Central memory CD8-positive, alpha-beta T cell (primary cell): Measurements from ENCODE around the gene COL18A1.

Experiments
- ATAC-seq: fragments of 150-1000 bp; cut with Tn5 transposase; replicated peaks from 2 replicates; pipeline ENCODE4 v1.10.0; 2022; ENCODE audit warnings: mild to moderate bottlenecking, moderate FRiP score, moderate number of reproducible peaks; ENCODE audit not compliant: poor library complexity, severe bottlenecking; ENCODE audit errors: extremely low read depth
- DNase-seq, 2 donors: peaks; one replicate each; pipeline ENCODE4 v3.0.0; 2021; ENCODE audit warnings: low spot score in 2 of 2
- H3K27ac Mint-ChIP-seq: one replicate; pipeline ENCODE4 v1.8.0; 2022; ENCODE audit warnings: low read depth, mild to moderate bottlenecking, moderate library complexity, mixed read lengths
- H3K27me3 Mint-ChIP-seq: one replicate; pipeline ENCODE4 v1.8.0; 2022; ENCODE audit warnings: mixed read lengths
- H3K36me3 Mint-ChIP-seq: one replicate; pipeline ENCODE4 v1.8.0; 2022; ENCODE audit warnings: mild to moderate bottlenecking, moderate library complexity, mixed read lengths; ENCODE audit not compliant: insufficient read depth
- H3K4me1 Mint-ChIP-seq: one replicate; pipeline ENCODE4 v1.8.0; 2022; ENCODE audit warnings: mixed read lengths
- H3K4me3 Mint-ChIP-seq: one replicate; pipeline ENCODE4 v1.8.0; 2022; ENCODE audit warnings: mild to moderate bottlenecking, moderate library complexity, mixed read lengths
- H3K9me3 Mint-ChIP-seq: one replicate; pipeline ENCODE4 v1.8.0; 2022; ENCODE audit warnings: mixed read lengths

The COL18A1 gene

DNA sequence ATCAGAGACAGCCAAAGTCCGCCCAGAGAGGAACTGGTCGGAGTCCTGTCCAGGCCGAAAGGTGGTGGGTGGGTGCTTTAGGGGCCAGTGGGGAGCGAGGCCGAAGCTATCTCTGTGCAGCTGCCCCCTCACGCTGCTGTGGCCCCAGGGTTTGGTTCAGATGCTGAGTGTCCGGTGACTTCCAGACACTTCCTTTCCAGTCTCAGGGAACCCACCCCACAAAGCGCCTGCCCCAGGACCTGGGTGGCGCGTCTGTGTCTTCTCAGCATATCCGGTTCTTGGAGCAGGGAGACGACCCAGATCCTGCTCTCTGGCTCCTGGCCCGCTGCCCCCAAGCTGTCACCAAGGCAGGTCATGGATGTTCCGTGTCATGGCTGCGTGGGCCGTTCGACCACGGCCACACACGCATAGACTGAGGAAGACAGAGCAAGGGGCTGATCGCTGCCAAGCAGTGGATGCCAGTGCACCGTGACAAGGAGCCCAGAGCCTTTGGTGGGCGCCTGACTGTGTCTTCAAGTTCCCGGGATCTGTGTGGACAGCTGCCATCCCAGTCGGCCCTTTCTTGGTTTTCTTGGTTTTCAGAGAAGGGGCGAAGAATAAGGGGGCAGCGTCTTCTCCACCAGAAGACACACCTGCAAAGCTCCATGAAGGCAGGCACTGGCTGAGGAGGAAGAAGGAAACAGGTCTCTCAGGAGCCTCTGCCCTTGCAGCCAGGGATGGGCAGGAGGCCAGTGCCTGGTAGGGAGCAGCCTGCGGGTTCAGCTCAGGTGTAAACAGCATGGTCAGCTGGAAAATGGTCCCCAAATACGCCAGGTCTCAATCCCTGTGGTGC is 22.9 kb upstream of the COL18A1 start:
- no peak overlapping the region for H3K4me3 Mint-ChIP-seq
- peaks cover 59% of the 10 kb centered on the region for H3K27me3 Mint-ChIP-seq
- DNase-seq (no peak), ATAC-seq (no peak)
- no peaks in the 10 kb centered on the region for H3K9me3 Mint-ChIP-seq
- no peak overlapping the region for H3K27ac Mint-ChIP-seq
- no peaks in the 10 kb centered on the region for H3K4me1 Mint-ChIP-seq
- no peaks in the 10 kb centered on the region for H3K36me3 Mint-ChIP-seq

DNA sequence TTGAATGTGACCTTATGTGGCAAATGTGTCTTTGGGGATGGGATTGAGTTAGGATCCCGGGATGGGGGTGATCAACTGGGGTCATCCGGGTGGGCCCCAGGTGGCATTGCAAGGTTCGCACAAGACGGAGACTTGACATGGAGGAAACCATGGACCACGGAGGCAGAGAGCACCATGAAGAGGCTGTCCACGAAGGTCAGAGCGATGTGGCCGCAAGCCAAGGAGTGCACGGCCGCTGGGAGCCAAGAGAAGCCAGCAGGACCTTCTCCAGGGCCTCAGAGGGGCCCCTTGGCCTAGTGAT is 22.3 kb upstream of the COL18A1 start:
- DNase-seq (no peak), ATAC-seq (no peak)
- Mint-ChIP-seq H3K27me3 (peaks cover 60% of the 10 kb centered on the region), H3K36me3 (no peaks in the 10 kb centered on the region), H3K9me3 (no peaks in the 10 kb centered on the region), H3K4me1 (no peaks in the 10 kb centered on the region), H3K27ac (no peak overlapping the region), H3K4me3 (no peak overlapping the region)

DNA sequence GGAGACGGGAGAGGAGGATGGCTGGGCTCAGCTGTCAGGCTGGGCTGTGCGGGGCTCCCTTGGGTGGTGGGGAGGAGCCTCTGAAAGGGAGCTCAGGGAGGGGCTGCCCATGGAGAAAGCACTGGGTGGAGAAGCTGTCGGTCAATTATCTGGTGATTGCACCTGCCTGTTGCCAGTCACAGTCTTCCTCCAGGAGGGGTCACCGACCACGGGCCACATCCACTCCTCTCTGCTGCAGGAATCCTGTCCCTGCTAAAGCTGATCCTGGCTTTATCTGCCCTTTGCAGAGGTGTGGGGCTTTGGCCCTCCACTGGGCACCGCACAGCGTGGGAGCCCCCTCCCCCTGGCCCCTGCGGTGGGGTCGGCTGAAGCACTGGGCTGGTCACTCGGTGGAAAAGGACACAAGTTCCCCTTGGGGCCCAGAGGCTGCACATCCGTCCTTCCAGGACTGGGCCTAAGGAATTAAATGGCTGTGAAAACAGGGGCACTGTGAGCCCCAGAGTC is 21.8 kb upstream of the COL18A1 start:
- no peak for DNase-seq

GRCh38 chr21:45383615-45384201 is 21.3 kb upstream of the COL18A1 start:
- no peaks in the 10 kb centered on the region for H3K9me3 Mint-ChIP-seq
- H3K4me1 Mint-ChIP-seq, result no peaks in the 10 kb centered on the region
- DNase-seq, result no peak
- H3K4me3 Mint-ChIP-seq, result no peak overlapping the region
- ATAC-seq, result no peak
- H3K27me3 Mint-ChIP-seq, result peaks cover 60% of the 10 kb centered on the region
- H3K36me3 Mint-ChIP-seq, result no peaks in the 10 kb centered on the region
- H3K27ac Mint-ChIP-seq, result no peak overlapping the region

More for the DNA sequence above, 21.8 kb upstream of the COL18A1 start:
- H3K4me3 Mint-ChIP-seq, result no peak overlapping the region
- peaks cover 60% of the 10 kb centered on the region for H3K27me3 Mint-ChIP-seq
- ATAC-seq, result no peak
- H3K36me3 Mint-ChIP-seq, result no peaks in the 10 kb centered on the region
- H3K4me1 Mint-ChIP-seq, result no peaks in the 10 kb centered on the region
- no peak overlapping the region for H3K27ac Mint-ChIP-seq
- no peaks in the 10 kb centered on the region for H3K9me3 Mint-ChIP-seq

GRCh38 chr21:45384656-45385548 is 20.1 kb upstream of the COL18A1 start:
- H3K27ac Mint-ChIP-seq, result no peak overlapping the region
- no peak overlapping the region for H3K4me3 Mint-ChIP-seq
- no peak for DNase-seq
- H3K27me3 Mint-ChIP-seq, result peaks cover 55% of the 10 kb centered on the region
- no peaks in the 10 kb centered on the region for H3K9me3 Mint-ChIP-seq
- H3K4me1 Mint-ChIP-seq, result no peaks in the 10 kb centered on the region
- no peak for ATAC-seq
- no peaks in the 10 kb centered on the region for H3K36me3 Mint-ChIP-seq

DNA sequence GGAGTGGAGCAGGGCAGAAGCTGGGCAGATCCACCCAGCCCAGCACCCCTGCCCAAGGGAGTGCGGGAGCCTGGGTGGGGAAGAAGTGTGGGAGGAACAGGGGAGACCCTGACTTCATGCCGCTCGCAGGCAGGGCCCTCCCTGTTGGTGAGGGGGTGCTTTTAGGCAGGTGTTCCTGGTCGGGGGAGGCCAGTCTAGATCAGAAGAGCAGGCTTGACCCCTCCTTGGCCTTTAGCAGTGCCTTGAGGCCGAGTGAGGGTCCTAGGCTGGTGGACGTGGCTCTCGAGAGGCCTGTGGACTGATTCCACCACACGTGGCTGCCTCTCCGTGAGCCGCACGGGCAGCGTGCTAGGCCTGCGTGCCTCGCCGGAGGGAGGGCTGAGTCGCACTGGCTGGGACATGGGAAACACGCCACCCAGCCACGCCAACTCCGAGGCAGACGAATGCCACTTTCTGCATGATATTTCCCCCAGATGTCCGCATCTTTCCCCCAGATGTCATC is 19.4 kb upstream of the COL18A1 start:
- DNase-seq (no peak), ATAC-seq (no peak)
- H3K4me3 Mint-ChIP-seq, result no peak overlapping the region
- no peak overlapping the region for H3K27ac Mint-ChIP-seq
- H3K9me3 Mint-ChIP-seq, result no peaks in the 10 kb centered on the region
- no peaks in the 10 kb centered on the region for H3K36me3 Mint-ChIP-seq
- H3K4me1 Mint-ChIP-seq, result no peaks in the 10 kb centered on the region
- H3K27me3 Mint-ChIP-seq, result peaks cover 56% of the 10 kb centered on the region

DNA sequence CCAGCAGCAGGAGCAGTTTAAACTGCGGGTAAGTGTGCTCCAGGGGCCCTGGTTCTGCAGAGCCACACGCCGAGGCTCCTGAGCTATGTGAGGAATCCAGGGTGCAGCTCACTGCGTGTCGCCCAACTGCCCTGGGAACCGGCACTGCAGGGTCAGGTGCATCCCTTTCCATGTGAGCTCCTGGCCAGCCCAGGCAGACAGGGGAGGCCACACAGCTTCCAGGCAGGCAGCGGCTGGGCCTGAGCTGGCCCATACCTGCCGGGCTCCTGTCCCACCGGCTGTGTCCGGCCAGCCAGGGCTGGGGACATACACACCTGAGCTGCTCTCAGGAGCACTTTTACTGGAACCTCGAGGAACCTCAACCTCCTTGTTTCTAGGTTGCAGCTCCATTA is 18.6 kb upstream of the COL18A1 start:
- H3K27me3 Mint-ChIP-seq, result peaks cover 52% of the 10 kb centered on the region
- H3K27ac Mint-ChIP-seq, result no peak overlapping the region
- H3K4me3 Mint-ChIP-seq, result no peak overlapping the region
- no peak for ATAC-seq
- H3K9me3 Mint-ChIP-seq, result no peaks in the 10 kb centered on the region
- no peaks in the 10 kb centered on the region for H3K36me3 Mint-ChIP-seq
- no peak for DNase-seq
- no peaks in the 10 kb centered on the region for H3K4me1 Mint-ChIP-seq

DNA sequence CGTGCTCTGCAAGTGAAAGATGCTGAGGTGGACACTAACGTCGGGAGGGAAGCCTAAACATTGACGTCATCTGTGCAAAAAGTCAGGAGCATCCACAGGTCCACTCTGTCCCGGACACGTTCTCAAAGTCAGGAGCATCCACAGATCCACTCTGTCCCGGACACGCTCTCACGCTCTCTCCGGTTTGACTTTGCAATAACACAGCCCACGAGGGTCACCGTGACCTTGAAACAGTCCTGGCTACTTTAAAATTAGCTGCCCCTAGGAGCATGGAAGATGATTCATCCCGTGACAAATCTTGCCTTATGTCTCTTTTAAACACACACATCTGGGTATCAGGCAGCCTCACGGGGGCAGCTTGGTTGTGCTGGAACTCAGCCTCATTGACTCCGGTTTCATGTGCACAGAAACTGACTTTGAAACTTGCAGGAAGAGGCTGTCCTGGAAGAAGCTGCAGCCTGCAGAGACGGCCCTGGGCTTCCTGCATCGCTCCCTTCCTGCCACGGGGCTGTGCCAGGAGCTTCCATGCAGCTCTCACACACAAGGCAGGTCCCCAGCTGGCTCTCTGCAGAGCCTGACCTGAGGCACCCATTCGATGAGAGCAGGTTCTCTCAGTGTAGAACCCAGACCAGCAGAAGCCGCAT is 18.1 kb upstream of the COL18A1 start:
- H3K27me3 Mint-ChIP-seq, result peaks cover 58% of the 10 kb centered on the region
- no peak for ATAC-seq
- no peak overlapping the region for H3K4me3 Mint-ChIP-seq
- H3K9me3 Mint-ChIP-seq, result no peaks in the 10 kb centered on the region
- no peak for DNase-seq
- H3K27ac Mint-ChIP-seq, result no peak overlapping the region
- no peaks in the 10 kb centered on the region for H3K4me1 Mint-ChIP-seq
- H3K36me3 Mint-ChIP-seq, result no peaks in the 10 kb centered on the region

GRCh38 chr21:45387506-45387905 is 17.5 kb upstream of the COL18A1 start:
- H3K4me3 Mint-ChIP-seq, result no peak overlapping the region
- H3K9me3 Mint-ChIP-seq, result no peaks in the 10 kb centered on the region
- DNase-seq (no peak), ATAC-seq (no peak)
- peaks cover 54% of the 10 kb centered on the region for H3K27me3 Mint-ChIP-seq
- no peaks in the 10 kb centered on the region for H3K4me1 Mint-ChIP-seq
- H3K27ac Mint-ChIP-seq, result no peak overlapping the region
- no peaks in the 10 kb centered on the region for H3K36me3 Mint-ChIP-seq

DNA sequence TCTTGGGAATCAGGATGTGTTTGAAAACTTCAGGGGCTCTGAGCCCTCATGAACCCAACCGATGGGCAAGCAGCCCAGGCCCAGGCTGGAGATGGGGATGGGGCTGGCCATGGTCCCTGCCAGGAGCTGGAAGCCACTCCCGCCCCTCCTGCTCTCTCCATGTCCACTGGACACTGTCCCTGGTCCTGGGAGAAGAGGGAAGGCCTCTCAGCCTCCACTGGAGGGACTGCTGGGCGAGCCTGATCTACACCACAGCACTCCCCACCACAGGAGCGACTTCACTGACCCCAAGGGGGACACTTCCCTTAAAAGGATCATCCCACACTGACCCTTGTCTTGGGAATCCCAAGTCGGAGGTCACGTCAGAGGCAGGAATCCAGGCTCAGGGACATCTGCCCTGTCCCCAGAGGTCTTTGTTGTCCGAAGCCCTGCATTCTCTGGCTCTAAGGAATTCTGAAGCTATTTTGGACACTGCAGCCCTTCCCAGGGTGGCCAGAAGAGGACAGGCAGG is 16.9 kb upstream of the COL18A1 start:
- no peaks in the 10 kb centered on the region for H3K36me3 Mint-ChIP-seq
- ATAC-seq, result no peak
- no peaks in the 10 kb centered on the region for H3K9me3 Mint-ChIP-seq
- no peak for DNase-seq
- peaks cover 49% of the 10 kb centered on the region for H3K27me3 Mint-ChIP-seq
- H3K4me3 Mint-ChIP-seq, result no peak overlapping the region
- H3K27ac Mint-ChIP-seq, result no peak overlapping the region
- no peaks in the 10 kb centered on the region for H3K4me1 Mint-ChIP-seq

DNA sequence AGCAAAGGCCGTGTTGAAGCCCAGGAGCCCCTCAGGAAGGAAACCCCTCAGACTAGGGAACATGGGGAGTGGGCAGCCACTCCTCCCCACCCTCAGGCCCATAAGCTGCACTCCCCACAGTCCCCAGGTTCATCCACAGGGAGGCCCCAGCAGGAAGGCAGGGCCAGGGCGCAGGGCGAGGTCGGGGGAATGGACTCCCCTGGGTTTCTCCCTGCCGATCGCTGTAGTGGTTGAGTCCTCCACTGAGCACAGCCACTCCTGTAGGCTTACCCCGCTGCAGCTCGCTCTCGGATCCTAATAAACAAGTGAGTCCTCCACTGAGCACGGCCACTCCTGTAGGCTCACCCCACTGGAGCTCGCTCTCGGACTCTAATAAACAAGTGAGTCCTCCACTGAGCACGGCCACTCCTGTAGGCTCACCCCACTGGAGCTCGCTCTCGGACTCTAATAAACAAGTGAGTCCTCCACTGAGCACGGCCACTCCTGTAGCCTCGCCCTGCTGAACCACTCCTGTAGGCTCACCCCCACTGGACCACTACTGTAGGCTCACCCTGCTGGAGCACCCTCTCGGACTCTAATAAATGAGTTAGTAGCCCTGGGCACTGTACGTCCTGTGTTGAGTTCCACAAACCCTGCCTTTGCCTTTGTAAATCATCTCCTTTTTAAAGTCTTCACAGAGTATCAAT is 16.2 kb upstream of the COL18A1 start:
- Mint-ChIP-seq H3K4me1 (no peaks in the 10 kb centered on the region), H3K4me3 (no peak overlapping the region), H3K9me3 (no peaks in the 10 kb centered on the region), H3K36me3 (no peaks in the 10 kb centered on the region), H3K27ac (no peak overlapping the region), H3K27me3 (peaks cover 50% of the 10 kb centered on the region)
- DNase-seq (no peak), ATAC-seq (no peak)
